ENCODE data around the gene NRDE2.

- TF ChIP-seq CTCF (IDR thresholded peaks at IDR 0.05; ENCODE audit: insufficient read depth, low read depth, low read length), result no peak
- TF ChIP-seq EZH2 (IDR thresholded peaks at IDR 0.05; ENCODE audit: insufficient read depth, low read length), result no peak
Observed at GRCh38 chr14:90355540-90356518, 24.1 kb upstream of the NRDE2 start.

Measured in astrocyte (in vitro differentiated cells and primary cell).